ENCODE results near the gene HNRNPF. TPM values are rescaled to one million over a fixed set of nuclear protein-coding genes. Genes with fewer than 3 reads are reported as not detected.
A peak's percentile ranks its signal among the peaks of the same experiment; 100 is the strongest.

HNRNPF gene
- total and polyA plus RNA-seq, 4 donors, result 64.5 to 150 (median 113) TPM

GRCh38 chr10:43440463-43441134, 31.6 kb upstream of the HNRNPF start:
- Histone ChIP-seq H3K9ac (ENCODE audit: low read depth in 1 of 2, low read length in 2 of 2) (no peak overlapping the region), H3K36me3 (ENCODE audit: control insufficient read depth in 4 of 4, insufficient read depth in 3 of 4, low read depth in 1 of 4, low read length in 3 of 4) (no peaks in the 10 kb centered on the region), H3K27me3 (ENCODE audit: control insufficient read depth in 4 of 4, insufficient read depth in 4 of 4, low read length in 3 of 4) (no peaks in the 10 kb centered on the region), H3K4me3 (ENCODE audit: low read depth in 1 of 3, low read length in 3 of 3) (no peak overlapping the region), H3K27ac (ENCODE audit: low read depth in 1 of 2, low read length in 2 of 2) (no peak overlapping the region), H3K9me3 (ENCODE audit: control insufficient read depth in 4 of 4, low read length in 3 of 4) (no peaks in the 10 kb centered on the region), H3K4me1 (ENCODE audit: control insufficient read depth in 4 of 4, insufficient read depth in 4 of 4, low read length in 3 of 4) (peaks cover 1 to 6% (median 3%) of the 10 kb centered on the region in 4 donors)
- 80% methylated on average over 5 of the region's 5 CpGs for WGBS
- no peak for DNase-seq (ENCODE audit: low spot score)
- TF ChIP-seq ATF3 (IDR thresholded peaks at IDR 0.05), result no peak

- Histone ChIP-seq H3K27ac (ENCODE audit: low read depth in 1 of 2, low read length in 2 of 2) (peak overlapping the region; percentile 93 to 100), H3K9me3 (ENCODE audit: control insufficient read depth in 4 of 4, low read length in 3 of 4) (no peaks in the 10 kb centered on the region), H3K36me3 (ENCODE audit: control insufficient read depth in 4 of 4, insufficient read depth in 3 of 4, low read depth in 1 of 4, low read length in 3 of 4) (peaks cover 0 to under 1% (median 0%) of the 10 kb centered on the region in 4 donors), H3K9ac (ENCODE audit: low read depth in 1 of 2, low read length in 2 of 2) (peak overlapping the region; percentile 1 to 99), H3K4me3 (ENCODE audit: low read depth in 1 of 3, low read length in 3 of 3) (peak overlapping the region; percentile 66 to 100 (median 75)), H3K4me1 (ENCODE audit: control insufficient read depth in 4 of 4, insufficient read depth in 4 of 4, low read length in 3 of 4) (peaks cover 2 to 6% (median 4%) of the 10 kb centered on the region in 4 donors), H3K27me3 (ENCODE audit: control insufficient read depth in 4 of 4, insufficient read depth in 4 of 4, low read length in 3 of 4) (no peaks in the 10 kb centered on the region)
- no peak for TF ChIP-seq HNF4A (conservative IDR thresholded peaks at IDR 0.05)
- no peak for TF ChIP-seq EGR1 (IDR thresholded peaks at IDR 0.05; ENCODE audit: low read depth in 2 of 2)
- TF ChIP-seq HNF4G (IDR thresholded peaks at IDR 0.05), result no peak
- no peak for TF ChIP-seq JUND (IDR thresholded peaks at IDR 0.05)
- no peak for TF ChIP-seq MAX (IDR thresholded peaks at IDR 0.05)
- TF ChIP-seq RAD21 (IDR thresholded peaks at IDR 0.05), result no peak
- no peak for TF ChIP-seq ZBTB33 (IDR thresholded peaks at IDR 0.05)
- no peak for TF ChIP-seq GABPA (IDR thresholded peaks at IDR 0.05 in 1 of 2, conservative IDR thresholded peaks at IDR 0.05 in 1 of 2)
- DNase-seq (ENCODE audit: low spot score), result no peak
- 8% methylated on average over 30 of the region's 30 CpGs for WGBS
Observed at GRCh38 chr10:43437141-43437870, 28.3 kb upstream of the HNRNPF start.

GRCh38 chr10:43436291-43437140, 27.5 kb upstream of the HNRNPF start, which contains the start of gene ZNF487:
Gene ZNF487 (plus strand): TSS chr10:43437111. CDS start chr10:43475814, 38,703 bp downstream.
- H3K9ac ChIP-seq (ENCODE audit: low read depth in 1 of 2, low read length in 2 of 2), result peak within 1 kb of the TSS; percentile 93 to 99
- TF ChIP-seq SP1 (IDR thresholded peaks at IDR 0.05) (peak; percentile 51), FOXA2 (IDR thresholded peaks at IDR 0.05) (peak; percentile 30), NR2F2 (IDR thresholded peaks at IDR 0.05) (peak; percentile 52), ATF3 (IDR thresholded peaks at IDR 0.05) (no peak), HNF4A (conservative IDR thresholded peaks at IDR 0.05) (peak; percentile 58 to 80), FOXA1 (IDR thresholded peaks at IDR 0.05) (no peak), ZBTB33 (IDR thresholded peaks at IDR 0.05) (no peak), EGR1 (IDR thresholded peaks at IDR 0.05; ENCODE audit: low read depth in 2 of 2) (peak in 1 of 2 donors; percentile 11), JUND (IDR thresholded peaks at IDR 0.05) (peak in 1 of 2 donors; percentile 29), TAF1 (conservative IDR thresholded peaks at IDR 0.05) (peak; percentile 86), RXRA (IDR thresholded peaks at IDR 0.05) (peak in 1 of 2 donors; percentile 49)

More at GRCh38 chr10:43436291-43437140, 27.5 kb upstream of the HNRNPF start, which contains the start of gene ZNF487:
- Histone ChIP-seq H3K9me3 (ENCODE audit: control insufficient read depth in 4 of 4, low read length in 3 of 4) (no peaks in the 10 kb centered on the region), H3K36me3 (ENCODE audit: control insufficient read depth in 4 of 4, insufficient read depth in 3 of 4, low read depth in 1 of 4, low read length in 3 of 4) (peaks cover 0 to 1% (median 0%) of the 10 kb centered on the region in 4 donors), H3K4me1 (ENCODE audit: control insufficient read depth in 4 of 4, insufficient read depth in 4 of 4, low read length in 3 of 4) (peaks cover 2 to 6% (median 4%) of the 10 kb centered on the region in 4 donors), H3K27ac (ENCODE audit: low read depth in 1 of 2, low read length in 2 of 2) (peak within 1 kb of the TSS; percentile 93 to 100), H3K27me3 (ENCODE audit: control insufficient read depth in 4 of 4, insufficient read depth in 4 of 4, low read length in 3 of 4) (no peaks in the 10 kb centered on the region), H3K4me3 (ENCODE audit: low read depth in 1 of 3, low read length in 3 of 3) (peak within 1 kb of the TSS; percentile 66 to 100 (median 75))
- DNase-seq (ENCODE audit: low spot score), result peak; percentile 93
- WGBS, result under 1% methylated on average over 69 of the region's 69 CpGs
